ENCODE measurements around the gene UBTF. TPM values are rescaled to one million over a fixed set of nuclear protein-coding genes. Genes with fewer than 3 reads are reported as not detected.
A peak's percentile ranks its signal among the peaks of the same experiment; 100 is the strongest.

Gene UBTF
- total and polyA plus RNA-seq, 8 donors = 25.5 to 198 (median 37.3) TPM

- DNase-seq = no peak
- Histone ChIP-seq H3K36me3 (peaks cover 15 to 50% (median 47%) of the 10 kb centered on the region in 4 donors), H3K9me3 (no peaks in the 10 kb centered on the region), H3K27ac (peak overlapping the region in 3 of 5 donors; percentile 98 to 99 (median 98)), H3K4me3 (peak overlapping the region in 1 of 4 donors; percentile 82), H3K27me3 (no peaks in the 10 kb centered on the region), H3K4me1 (peaks cover 26 to 65% (median 50%) of the 10 kb centered on the region in 4 donors)
- intact Hi-C loops (cut with DNase I; ENCODE audit: low total_unique reads) = no loop called here
- no peak for TF ChIP-seq POLR2A (IDR thresholded peaks at IDR 0.05)
- TF ChIP-seq POLR2AphosphoS5 (IDR thresholded peaks at IDR 0.05) = no peak
- no peak for TF ChIP-seq EP300 (IDR thresholded peaks at IDR 0.05)
- TF ChIP-seq CTCF (IDR thresholded peaks at IDR 0.05) = no peak
- 85 to 89% (median 87%) methylated on average over 9 to 12 of the region's 12 CpGs for WGBS, 5 donors
Measured at GRCh38 chr17:44188576-44189403, 30.7 kb downstream of the UBTF start.

DNA sequence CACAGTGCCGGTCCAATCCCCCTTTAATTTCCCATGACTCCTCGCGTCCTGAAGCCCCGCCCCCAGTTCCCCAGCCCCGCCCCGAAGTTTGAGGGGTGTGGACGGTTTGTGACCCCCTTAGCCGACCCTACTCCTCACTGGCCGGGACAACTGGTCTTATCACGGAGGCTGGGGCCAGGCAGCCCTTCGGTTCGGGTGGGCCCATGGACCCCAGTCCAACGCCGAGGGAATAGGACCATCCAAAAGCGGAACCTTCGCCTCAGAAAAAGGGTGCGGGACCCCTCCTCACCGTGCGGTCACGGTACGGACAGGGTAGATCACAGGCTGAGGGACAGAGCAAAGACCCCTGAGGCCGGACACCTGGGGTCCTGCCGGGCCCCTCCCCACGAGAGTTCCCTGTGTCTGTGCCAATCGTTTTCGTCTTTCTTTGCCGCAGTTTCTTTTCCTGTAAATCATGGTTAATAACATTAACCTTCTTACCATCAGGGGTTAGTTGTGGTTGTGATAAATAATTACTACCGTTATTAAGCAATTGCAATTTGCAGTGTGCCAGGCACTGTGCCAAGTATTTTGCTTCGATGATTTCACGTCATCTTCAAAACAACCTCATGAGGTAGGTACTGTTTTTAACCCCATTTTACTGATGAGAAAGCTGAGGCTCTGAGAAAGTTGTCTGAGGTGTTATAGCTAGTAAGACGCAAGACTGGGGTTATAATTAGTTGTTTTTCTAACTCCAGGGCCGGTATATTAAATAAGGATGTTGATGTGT is 32.2 kb downstream of the UBTF start:
- Histone ChIP-seq H3K4me1 (peaks cover 26 to 50% (median 42%) of the 10 kb centered on the region in 4 donors), H3K27ac (peak overlapping the region; percentile 91 to 99 (median 98)), H3K4me3 (peak overlapping the region; percentile 70 to 82 (median 74)), H3K36me3 (peaks cover 11 to 48% (median 43%) of the 10 kb centered on the region in 4 donors), H3K9me3 (no peaks in the 10 kb centered on the region), H3K27me3 (no peaks in the 10 kb centered on the region)
- DNase-seq = peak in 1 of 2 donors; percentile 70
- WGBS, 5 donors = 1 to 2% (median 2%) methylated on average over 21 to 32 of the region's 32 CpGs
- intact Hi-C loops (cut with DNase I; ENCODE audit: low total_unique reads) = no loop called here
- TF ChIP-seq POLR2AphosphoS5 (IDR thresholded peaks at IDR 0.05) (no peak), EP300 (IDR thresholded peaks at IDR 0.05) (no peak), POLR2A (IDR thresholded peaks at IDR 0.05) (no peak), CTCF (IDR thresholded peaks at IDR 0.05) (no peak)

DNA sequence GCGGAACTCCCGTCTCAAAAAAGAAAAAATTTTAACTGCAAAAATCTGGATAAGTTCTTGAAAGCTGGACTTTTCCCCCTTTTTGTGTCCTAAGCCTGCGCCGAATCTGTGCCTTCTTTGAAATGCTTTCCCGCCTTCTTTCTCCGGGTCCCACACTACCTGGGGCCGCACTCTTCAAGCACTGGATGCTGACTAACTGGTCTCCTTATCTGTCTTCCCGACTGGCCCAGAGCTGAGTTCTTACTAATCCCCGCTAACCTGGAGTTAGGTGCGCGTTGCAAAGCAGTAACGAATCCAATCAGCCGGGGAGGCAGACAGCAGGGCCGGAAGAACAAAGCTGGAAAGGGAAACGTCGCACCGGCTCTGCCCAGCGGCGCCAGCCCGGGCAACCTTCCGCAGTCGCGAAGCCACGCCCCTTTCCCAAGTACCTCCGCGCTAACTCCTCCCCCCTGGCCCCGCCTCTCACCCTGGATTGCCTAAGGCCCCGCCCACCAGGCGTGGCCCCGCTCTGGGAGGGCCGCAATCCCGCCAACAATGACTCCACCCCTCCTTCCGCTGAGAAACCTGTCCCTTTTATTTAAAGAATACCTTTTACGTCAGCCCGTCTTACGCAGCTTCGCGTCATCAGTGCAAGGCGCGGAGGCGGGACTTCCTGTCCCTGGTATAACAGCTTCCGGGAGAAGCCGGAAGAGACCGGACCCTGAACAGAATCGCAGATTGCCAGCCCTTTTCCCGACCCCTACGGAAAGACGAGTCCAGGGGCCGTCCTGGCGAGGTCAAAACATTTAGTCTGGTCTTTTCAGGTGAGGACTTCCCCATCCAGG is 33.0 kb downstream of the UBTF start, which contains the start of gene TMUB2:
Gene TMUB2, plus strand, starts transcription at position 666 of the 824 bp plus-strand sequence. CDS start 737 bp downstream, outside the sequence.
- intact Hi-C loops (cut with DNase I; ENCODE audit: low total_unique reads) = no loop called here
- peaks cover 26 to 45% (median 37%) of the 10 kb centered on the region in 4 donors for H3K4me1 ChIP-seq
- peaks cover 17 to 50% (median 47%) of the 10 kb centered on the region in 4 donors for H3K36me3 ChIP-seq
- peak within 1 kb of the TSS; percentile 70 to 82 (median 74) for H3K4me3 ChIP-seq
- no peaks in the 10 kb centered on the region for H3K27me3 ChIP-seq
- no peaks in the 10 kb centered on the region for H3K9me3 ChIP-seq
- H3K27ac ChIP-seq = peak within 1 kb of the TSS; percentile 91 to 99 (median 98)
- DNase-seq = peak; percentile 100
- TF ChIP-seq POLR2AphosphoS5 (IDR thresholded peaks at IDR 0.05) (peak; percentile 56 to 94 (median 90)), POLR2A (IDR thresholded peaks at IDR 0.05) (peak in 2 of 4 donors; percentile 42 to 69), EP300 (IDR thresholded peaks at IDR 0.05) (no peak), CTCF (IDR thresholded peaks at IDR 0.05) (no peak)
- WGBS, 5 donors = 0% methylated on average over 49 to 50 of the region's 50 CpGs
